ENCODE results near the gene GBX1.

Gene GBX1

DNA sequence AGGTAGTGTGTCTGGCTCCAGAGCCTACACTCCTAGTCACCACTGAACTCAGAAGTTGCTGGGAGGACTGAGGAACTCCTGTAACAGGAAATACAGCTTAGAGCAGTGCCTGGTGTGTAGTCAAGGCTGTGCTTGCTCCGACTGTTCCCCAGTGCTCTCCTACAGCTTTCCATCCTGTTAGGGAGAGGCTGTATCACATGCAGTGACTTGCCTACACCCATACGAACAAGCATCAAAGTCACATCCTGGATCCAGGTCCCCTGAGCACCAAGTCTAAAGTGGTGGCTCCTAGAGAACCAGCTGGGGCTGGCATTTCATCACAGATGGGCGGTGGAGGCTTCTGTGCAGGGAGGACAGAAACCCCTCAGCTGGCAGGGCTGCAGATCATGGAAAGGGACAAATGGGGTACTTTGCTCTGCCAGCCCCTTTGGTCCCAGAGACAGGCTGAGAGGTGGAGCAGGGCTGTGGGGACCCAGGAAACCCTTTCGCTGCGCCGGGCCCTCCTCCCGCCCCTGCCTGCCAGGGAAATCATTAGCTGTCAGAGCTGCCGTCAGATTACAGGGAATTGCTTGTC lies 11.9 kb upstream of the GBX1 start:
- in situ Hi-C loops (cut with HindIII; ENCODE audit: low sequenced_read_pairs) = no loop called here
- DNase-seq (ENCODE audit: low read depth, low spot score) = no peak
- no peak overlapping the region for H3K4me3 ChIP-seq (ENCODE audit: low read depth, low read length)
- no peak for TF ChIP-seq CTCF (IDR thresholded peaks at IDR 0.05; ENCODE audit: low read depth, low read length)

DNA sequence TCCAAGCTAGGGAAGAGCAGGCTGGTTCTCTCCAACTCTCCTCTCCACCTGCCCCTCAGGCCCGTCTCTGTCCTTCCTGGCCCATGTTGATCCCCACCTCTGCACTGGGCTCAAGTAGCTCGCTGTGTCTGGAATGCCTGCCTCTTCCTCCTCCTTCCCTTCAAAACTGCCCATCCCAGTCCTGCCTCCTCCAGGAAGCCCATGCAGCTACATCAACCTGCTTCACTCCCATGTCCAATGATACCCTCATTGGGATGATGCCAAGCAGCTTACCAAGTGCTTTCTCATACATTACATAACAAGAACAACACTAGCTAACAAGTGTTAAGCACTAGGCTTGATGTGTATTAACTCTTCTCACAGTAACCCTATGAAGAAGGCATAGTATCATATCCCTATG lies 11.3 kb upstream of the GBX1 start:
- TF ChIP-seq CTCF (IDR thresholded peaks at IDR 0.05; ENCODE audit: low read depth, low read length) = no peak
- in situ Hi-C loops (cut with HindIII; ENCODE audit: low sequenced_read_pairs) = no loop called here
- no peak overlapping the region for H3K4me3 ChIP-seq (ENCODE audit: low read depth, low read length)
- DNase-seq (ENCODE audit: low read depth, low spot score) = no peak

- H3K4me3 ChIP-seq (ENCODE audit: low read depth, low read length) = no peak overlapping the region
- no peak for TF ChIP-seq CTCF (IDR thresholded peaks at IDR 0.05; ENCODE audit: low read depth, low read length)
- in situ Hi-C loops (cut with HindIII; ENCODE audit: low sequenced_read_pairs) = no loop called here
- no peak for DNase-seq (ENCODE audit: low read depth, low spot score)
Measured at GRCh38 chr7:151178236-151178635, 10.7 kb upstream of the GBX1 start.

DNA sequence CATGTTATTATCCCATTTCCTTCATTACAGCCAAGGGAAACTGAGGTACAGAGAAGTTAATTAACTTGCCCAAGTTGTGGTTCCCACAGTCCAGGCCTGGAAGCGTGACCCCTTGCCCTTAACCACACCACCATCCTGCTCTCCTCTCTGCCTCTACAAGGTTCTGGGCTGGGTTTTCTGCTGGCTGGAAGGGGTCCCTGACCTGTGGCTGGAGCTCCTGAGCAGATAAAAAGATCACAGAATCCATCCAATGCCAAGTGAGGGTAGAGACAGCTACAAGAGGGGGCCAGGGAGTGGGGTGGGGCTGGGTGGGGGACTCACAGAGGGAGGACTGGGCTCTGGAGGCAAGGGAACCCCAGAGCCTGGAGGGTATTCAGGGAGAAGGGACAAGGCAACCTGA lies 9.8 kb upstream of the GBX1 start:
- in situ Hi-C loops (cut with HindIII; ENCODE audit: low sequenced_read_pairs) = no loop called here
- no peak for DNase-seq (ENCODE audit: low read depth, low spot score)
- H3K4me3 ChIP-seq (ENCODE audit: low read depth, low read length) = no peak overlapping the region
- no peak for TF ChIP-seq CTCF (IDR thresholded peaks at IDR 0.05; ENCODE audit: low read depth, low read length)

DNA sequence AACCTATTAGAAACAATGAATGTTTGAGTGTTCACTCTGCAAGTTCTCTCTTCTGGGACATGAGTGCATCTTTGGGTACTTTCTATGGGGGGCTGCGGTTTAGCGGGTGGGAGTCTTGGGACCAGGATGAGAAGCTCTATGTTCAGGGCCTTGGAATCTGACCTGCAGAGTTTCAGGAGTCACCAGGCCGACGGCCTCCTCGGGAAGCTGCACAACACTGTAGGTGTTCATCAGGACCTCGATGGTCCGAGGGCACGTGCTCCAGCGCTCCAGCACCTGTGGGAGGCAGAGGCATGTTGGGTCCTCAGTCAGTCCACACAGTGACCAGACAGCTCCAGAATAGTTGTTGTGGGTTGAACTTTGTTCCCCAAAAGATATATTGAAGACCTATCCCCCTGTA lies 8.9 kb upstream of the GBX1 start:
- DNase-seq (ENCODE audit: low read depth, low spot score) = no peak
- H3K4me3 ChIP-seq (ENCODE audit: low read depth, low read length) = no peak overlapping the region
- in situ Hi-C loops (cut with HindIII; ENCODE audit: low sequenced_read_pairs) = no loop called here
- TF ChIP-seq CTCF (IDR thresholded peaks at IDR 0.05; ENCODE audit: low read depth, low read length) = no peak

DNA sequence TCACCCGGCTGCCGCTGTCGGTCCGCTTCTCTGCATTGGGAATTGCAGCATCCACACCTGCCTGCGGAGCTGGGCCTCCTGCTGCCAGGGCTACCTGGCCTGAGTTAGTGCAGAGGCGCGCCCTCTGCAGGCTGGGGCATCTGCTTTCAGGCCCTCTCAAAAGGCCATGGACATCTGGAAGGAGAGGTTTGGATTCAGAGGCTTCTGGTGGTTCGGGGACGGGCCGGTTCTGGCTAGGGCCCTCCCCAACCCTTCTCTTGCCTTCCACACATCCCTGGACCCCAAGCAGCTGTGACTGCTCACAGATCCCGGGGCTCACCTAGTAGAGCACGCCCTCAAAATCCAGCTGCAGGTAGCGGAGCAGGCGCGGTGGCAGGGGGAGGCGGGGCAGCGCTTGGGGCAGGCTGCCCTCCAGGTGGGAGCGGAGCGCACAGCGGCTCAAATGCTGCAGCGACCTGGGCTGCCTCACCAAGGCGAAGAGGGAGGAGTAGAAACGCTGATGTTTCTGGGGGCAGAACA lies 8.4 kb upstream of the GBX1 start:
- no peak overlapping the region for H3K4me3 ChIP-seq (ENCODE audit: low read depth, low read length)
- in situ Hi-C loops (cut with HindIII; ENCODE audit: low sequenced_read_pairs) = no loop called here
- DNase-seq (ENCODE audit: low read depth, low spot score) = no peak
- no peak for TF ChIP-seq CTCF (IDR thresholded peaks at IDR 0.05; ENCODE audit: low read depth, low read length)

Data from astrocyte of the spinal cord (primary cell).